ENCODE results near the gene PTPN14.

DNA sequence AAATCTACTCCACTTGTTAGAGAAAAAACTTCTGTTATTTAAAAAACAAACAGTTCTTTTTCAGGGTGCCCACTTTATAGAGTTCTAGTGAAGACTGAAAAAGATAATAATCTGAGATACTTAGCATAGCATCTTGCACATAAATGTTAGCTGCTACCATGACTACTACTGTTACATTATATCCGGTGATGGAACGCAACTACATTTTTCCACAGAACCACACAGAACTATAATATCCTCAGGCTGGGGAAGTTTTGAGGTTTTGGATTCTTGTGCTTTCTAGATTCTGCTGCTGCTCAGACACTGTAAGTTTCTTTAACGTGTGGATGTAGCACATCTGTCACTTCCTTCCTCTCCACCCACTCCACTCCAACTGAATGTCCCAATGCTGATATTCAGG lies 110.3 kb downstream of the PTPN14 start:
- TF ChIP-seq, protein P1, sequence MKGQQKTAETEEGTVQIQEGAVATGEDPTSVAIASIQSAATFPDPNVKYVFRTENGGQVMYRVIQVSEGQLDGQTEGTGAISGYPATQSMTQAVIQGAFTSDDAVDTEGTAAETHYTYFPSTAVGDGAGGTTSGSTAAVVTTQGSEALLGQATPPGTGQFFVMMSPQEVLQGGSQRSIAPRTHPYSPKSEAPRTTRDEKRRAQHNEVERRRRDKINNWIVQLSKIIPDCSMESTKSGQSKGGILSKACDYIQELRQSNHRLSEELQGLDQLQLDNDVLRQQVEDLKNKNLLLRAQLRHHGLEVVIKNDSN (CRISPR knock-in tag; IDR thresholded peaks at IDR 0.05), result no peak
- TF ChIP-seq, protein P2, sequence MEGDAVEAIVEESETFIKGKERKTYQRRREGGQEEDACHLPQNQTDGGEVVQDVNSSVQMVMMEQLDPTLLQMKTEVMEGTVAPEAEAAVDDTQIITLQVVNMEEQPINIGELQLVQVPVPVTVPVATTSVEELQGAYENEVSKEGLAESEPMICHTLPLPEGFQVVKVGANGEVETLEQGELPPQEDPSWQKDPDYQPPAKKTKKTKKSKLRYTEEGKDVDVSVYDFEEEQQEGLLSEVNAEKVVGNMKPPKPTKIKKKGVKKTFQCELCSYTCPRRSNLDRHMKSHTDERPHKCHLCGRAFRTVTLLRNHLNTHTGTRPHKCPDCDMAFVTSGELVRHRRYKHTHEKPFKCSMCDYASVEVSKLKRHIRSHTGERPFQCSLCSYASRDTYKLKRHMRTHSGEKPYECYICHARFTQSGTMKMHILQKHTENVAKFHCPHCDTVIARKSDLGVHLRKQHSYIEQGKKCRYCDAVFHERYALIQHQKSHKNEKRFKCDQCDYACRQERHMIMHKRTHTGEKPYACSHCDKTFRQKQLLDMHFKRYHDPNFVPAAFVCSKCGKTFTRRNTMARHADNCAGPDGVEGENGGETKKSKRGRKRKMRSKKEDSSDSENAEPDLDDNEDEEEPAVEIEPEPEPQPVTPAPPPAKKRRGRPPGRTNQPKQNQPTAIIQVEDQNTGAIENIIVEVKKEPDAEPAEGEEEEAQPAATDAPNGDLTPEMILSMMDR (IDR thresholded peaks at IDR 0.05), result no peak
- TF ChIP-seq, protein P3, sequence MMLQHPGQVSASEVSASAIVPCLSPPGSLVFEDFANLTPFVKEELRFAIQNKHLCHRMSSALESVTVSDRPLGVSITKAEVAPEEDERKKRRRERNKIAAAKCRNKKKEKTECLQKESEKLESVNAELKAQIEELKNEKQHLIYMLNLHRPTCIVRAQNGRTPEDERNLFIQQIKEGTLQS (CRISPR knock-in tag; conservative IDR thresholded peaks at IDR 0.05), result no peak
- TF ChIP-seq ZNF317 (CRISPR knock-in tag; IDR thresholded peaks at IDR 0.05; ENCODE audit: borderline replicate concordance, low read depth) (no peak), JUN (CRISPR knock-in tag; IDR thresholded peaks at IDR 0.05) (no peak), ESRRA (CRISPR knock-in tag; IDR thresholded peaks at IDR 0.05; ENCODE audit: borderline replicate concordance) (no peak), CREM (CRISPR knock-in tag; IDR thresholded peaks at IDR 0.05) (no peak)
- TF ChIP-seq, protein P4, sequence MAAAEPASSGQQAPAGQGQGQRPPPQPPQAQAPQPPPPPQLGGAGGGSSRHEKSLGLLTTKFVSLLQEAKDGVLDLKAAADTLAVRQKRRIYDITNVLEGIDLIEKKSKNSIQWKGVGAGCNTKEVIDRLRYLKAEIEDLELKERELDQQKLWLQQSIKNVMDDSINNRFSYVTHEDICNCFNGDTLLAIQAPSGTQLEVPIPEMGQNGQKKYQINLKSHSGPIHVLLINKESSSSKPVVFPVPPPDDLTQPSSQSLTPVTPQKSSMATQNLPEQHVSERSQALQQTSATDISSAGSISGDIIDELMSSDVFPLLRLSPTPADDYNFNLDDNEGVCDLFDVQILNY (CRISPR knock-in tag; IDR thresholded peaks at IDR 0.05), result no peak
- TF ChIP-seq, protein P5, sequence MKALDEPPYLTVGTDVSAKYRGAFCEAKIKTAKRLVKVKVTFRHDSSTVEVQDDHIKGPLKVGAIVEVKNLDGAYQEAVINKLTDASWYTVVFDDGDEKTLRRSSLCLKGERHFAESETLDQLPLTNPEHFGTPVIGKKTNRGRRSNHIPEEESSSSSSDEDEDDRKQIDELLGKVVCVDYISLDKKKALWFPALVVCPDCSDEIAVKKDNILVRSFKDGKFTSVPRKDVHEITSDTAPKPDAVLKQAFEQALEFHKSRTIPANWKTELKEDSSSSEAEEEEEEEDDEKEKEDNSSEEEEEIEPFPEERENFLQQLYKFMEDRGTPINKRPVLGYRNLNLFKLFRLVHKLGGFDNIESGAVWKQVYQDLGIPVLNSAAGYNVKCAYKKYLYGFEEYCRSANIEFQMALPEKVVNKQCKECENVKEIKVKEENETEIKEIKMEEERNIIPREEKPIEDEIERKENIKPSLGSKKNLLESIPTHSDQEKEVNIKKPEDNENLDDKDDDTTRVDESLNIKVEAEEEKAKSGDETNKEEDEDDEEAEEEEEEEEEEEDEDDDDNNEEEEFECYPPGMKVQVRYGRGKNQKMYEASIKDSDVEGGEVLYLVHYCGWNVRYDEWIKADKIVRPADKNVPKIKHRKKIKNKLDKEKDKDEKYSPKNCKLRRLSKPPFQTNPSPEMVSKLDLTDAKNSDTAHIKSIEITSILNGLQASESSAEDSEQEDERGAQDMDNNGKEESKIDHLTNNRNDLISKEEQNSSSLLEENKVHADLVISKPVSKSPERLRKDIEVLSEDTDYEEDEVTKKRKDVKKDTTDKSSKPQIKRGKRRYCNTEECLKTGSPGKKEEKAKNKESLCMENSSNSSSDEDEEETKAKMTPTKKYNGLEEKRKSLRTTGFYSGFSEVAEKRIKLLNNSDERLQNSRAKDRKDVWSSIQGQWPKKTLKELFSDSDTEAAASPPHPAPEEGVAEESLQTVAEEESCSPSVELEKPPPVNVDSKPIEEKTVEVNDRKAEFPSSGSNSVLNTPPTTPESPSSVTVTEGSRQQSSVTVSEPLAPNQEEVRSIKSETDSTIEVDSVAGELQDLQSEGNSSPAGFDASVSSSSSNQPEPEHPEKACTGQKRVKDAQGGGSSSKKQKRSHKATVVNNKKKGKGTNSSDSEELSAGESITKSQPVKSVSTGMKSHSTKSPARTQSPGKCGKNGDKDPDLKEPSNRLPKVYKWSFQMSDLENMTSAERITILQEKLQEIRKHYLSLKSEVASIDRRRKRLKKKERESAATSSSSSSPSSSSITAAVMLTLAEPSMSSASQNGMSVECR (CRISPR knock-in tag; IDR thresholded peaks at IDR 0.05; ENCODE audit: borderline replicate concordance), result no peak
- TF ChIP-seq, protein P6, sequence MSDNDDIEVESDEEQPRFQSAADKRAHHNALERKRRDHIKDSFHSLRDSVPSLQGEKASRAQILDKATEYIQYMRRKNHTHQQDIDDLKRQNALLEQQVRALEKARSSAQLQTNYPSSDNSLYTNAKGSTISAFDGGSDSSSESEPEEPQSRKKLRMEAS (CRISPR knock-in tag; IDR thresholded peaks at IDR 0.05), result no peak
